ENCODE data around the gene CENPVL2.

DNA sequence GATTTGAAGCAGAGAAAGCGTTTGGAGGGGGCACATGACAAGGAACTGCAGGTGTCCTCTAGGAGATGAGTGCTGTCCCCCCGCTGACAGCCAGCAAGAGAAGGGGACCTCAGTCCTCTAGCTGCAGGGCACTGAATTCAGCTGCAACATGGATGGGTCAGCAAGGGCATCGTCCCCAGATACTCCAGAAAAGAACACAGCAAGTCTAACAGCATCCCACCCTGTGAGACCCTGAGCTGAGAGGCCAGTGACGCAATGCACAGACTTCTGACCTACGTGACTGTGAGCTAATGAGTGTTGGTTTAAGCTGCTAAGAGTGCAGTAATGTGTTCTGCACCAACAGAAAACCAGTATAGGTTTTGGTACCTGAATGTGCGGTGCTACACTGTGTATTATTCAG lies 11.6 kb upstream of the CENPVL2 start:
- TF ChIP-seq, protein P1, sequence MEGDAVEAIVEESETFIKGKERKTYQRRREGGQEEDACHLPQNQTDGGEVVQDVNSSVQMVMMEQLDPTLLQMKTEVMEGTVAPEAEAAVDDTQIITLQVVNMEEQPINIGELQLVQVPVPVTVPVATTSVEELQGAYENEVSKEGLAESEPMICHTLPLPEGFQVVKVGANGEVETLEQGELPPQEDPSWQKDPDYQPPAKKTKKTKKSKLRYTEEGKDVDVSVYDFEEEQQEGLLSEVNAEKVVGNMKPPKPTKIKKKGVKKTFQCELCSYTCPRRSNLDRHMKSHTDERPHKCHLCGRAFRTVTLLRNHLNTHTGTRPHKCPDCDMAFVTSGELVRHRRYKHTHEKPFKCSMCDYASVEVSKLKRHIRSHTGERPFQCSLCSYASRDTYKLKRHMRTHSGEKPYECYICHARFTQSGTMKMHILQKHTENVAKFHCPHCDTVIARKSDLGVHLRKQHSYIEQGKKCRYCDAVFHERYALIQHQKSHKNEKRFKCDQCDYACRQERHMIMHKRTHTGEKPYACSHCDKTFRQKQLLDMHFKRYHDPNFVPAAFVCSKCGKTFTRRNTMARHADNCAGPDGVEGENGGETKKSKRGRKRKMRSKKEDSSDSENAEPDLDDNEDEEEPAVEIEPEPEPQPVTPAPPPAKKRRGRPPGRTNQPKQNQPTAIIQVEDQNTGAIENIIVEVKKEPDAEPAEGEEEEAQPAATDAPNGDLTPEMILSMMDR (IDR thresholded peaks at IDR 0.05): no peak
- TF ChIP-seq POLR2A (IDR thresholded peaks at IDR 0.05): no peak

Data from tibial nerve (tissue), 3 donors.